Mammary epithelial cell (primary cell): Measurements from ENCODE around the gene LRP6.

ENCODE experiments used
- CTCF ChIP-seq, 2 donors: IDR thresholded peaks in 1 of 2; conservative IDR thresholded peaks in 1 of 2; 2 replicates each; pipeline ENCODE4 v1.5.1; 2011 to 2012; ENCODE audit warnings: inconsistent platforms in 2 of 2, low read length in 2 of 2, mild to moderate bottlenecking in 2 of 2, control low read depth in 1 of 2, low read depth in 1 of 2; ENCODE audit not compliant: insufficient read depth in 1 of 2; ENCODE audit errors: extremely low read depth in 1 of 2
- EZH2 ChIP-seq: IDR thresholded peaks from 2 replicates; pipeline ENCODE4 v1.6.1; 2012; ENCODE audit warnings: low read length, inconsistent platforms, borderline replicate concordance

GRCh38 chr12:12123036-12123604, 143.7 kb downstream of the LRP6 start:
- TF ChIP-seq EZH2: no peak
- TF ChIP-seq CTCF (conservative IDR thresholded peaks at IDR 0.05 in 1 of 2, IDR thresholded peaks at IDR 0.05 in 1 of 2; ENCODE audit: extremely low read depth in 1 of 2, insufficient read depth in 1 of 2, low read depth in 1 of 2, low read length in 2 of 2): no peak
